Measurements from ENCODE around the gene HMG20B.

DNA sequence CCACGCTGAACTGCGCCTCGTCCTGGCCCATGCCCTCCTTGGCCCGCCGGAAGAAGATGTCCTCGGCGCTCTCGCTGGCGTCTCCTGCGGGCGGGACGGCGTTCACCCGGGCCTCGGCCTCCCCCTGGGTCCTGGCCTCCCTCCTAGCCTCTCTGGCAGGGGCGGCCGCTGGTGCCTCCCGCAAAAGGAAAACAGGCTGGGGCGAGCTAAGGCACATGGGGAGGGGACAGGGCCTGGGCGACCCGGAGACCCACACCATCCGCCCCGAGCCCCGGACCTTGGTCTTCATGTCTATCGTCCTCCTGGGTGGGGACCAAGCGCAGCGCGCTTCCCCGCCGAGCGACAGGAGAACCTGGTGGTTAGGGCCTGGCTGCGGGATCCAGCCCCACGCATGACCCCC lies 39.6 kb downstream of the HMG20B start:
- TF ChIP-seq CTCF (IDR thresholded peaks at IDR 0.05 in 4 of 5, conservative IDR thresholded peaks at IDR 0.05 in 1 of 5) (no peak), POLR2A (IDR thresholded peaks at IDR 0.05) (no peak)
